ENCODE data around the gene FERMT3.

The FERMT3 gene

GRCh38 chr11:64255135-64256128 lies 48.9 kb downstream of the FERMT3 start:
- no peak for TF ChIP-seq SIN3A (IDR thresholded peaks at IDR 0.05; ENCODE audit: borderline replicate concordance, insufficient read depth, low read length)
- TF ChIP-seq FOXP2 (optimal IDR thresholded peaks at IDR 0.05; ENCODE audit: borderline replicate concordance, extremely low read depth, extremely low read length, insufficient read depth) = no peak
- TF ChIP-seq POLR2AphosphoS5 (IDR thresholded peaks at IDR 0.05; ENCODE audit: low read depth, low read length) = no peak
- TF ChIP-seq TAF1 (IDR thresholded peaks at IDR 0.05; ENCODE audit: borderline replicate concordance, insufficient read depth, low read length) = no peak
- no peak for TF ChIP-seq REST (IDR thresholded peaks at IDR 0.05; ENCODE audit: insufficient read depth in 1 of 2, low read depth in 2 of 2, low read length in 2 of 2)

GRCh38 chr11:64256300-64256699 lies 49.8 kb downstream of the FERMT3 start:
- TF ChIP-seq REST (IDR thresholded peaks at IDR 0.05; ENCODE audit: insufficient read depth in 1 of 2, low read depth in 2 of 2, low read length in 2 of 2) = no peak
- no peak for TF ChIP-seq POLR2AphosphoS5 (IDR thresholded peaks at IDR 0.05; ENCODE audit: low read depth, low read length)
- TF ChIP-seq FOXP2 (optimal IDR thresholded peaks at IDR 0.05; ENCODE audit: borderline replicate concordance, extremely low read depth, extremely low read length, insufficient read depth) = no peak
- no peak for TF ChIP-seq TAF1 (IDR thresholded peaks at IDR 0.05; ENCODE audit: borderline replicate concordance, insufficient read depth, low read length)
- TF ChIP-seq SIN3A (IDR thresholded peaks at IDR 0.05; ENCODE audit: borderline replicate concordance, insufficient read depth, low read length) = no peak

- TF ChIP-seq FOXP2 (optimal IDR thresholded peaks at IDR 0.05; ENCODE audit: borderline replicate concordance, extremely low read depth, extremely low read length, insufficient read depth) (no peak), POLR2AphosphoS5 (IDR thresholded peaks at IDR 0.05; ENCODE audit: low read depth, low read length) (no peak)
These were observed 51.8 kb downstream of the FERMT3 start for GRCh38 chr11:64258356-64258755.

- TF ChIP-seq TAF1 (IDR thresholded peaks at IDR 0.05; ENCODE audit: borderline replicate concordance, insufficient read depth, low read length) (no peak), POLR2AphosphoS5 (IDR thresholded peaks at IDR 0.05; ENCODE audit: low read depth, low read length) (no peak), FOXP2 (optimal IDR thresholded peaks at IDR 0.05; ENCODE audit: borderline replicate concordance, extremely low read depth, extremely low read length, insufficient read depth) (no peak), REST (IDR thresholded peaks at IDR 0.05; ENCODE audit: insufficient read depth in 1 of 2, low read depth in 2 of 2, low read length in 2 of 2) (no peak)
These were observed 52.5 kb downstream of the FERMT3 start for GRCh38 chr11:64258946-64259532.

- TF ChIP-seq SIN3A (IDR thresholded peaks at IDR 0.05; ENCODE audit: borderline replicate concordance, insufficient read depth, low read length) (no peak), POLR2AphosphoS5 (IDR thresholded peaks at IDR 0.05; ENCODE audit: low read depth, low read length) (no peak), FOXP2 (optimal IDR thresholded peaks at IDR 0.05; ENCODE audit: borderline replicate concordance, extremely low read depth, extremely low read length, insufficient read depth) (no peak), TAF1 (IDR thresholded peaks at IDR 0.05; ENCODE audit: borderline replicate concordance, insufficient read depth, low read length) (no peak), REST (IDR thresholded peaks at IDR 0.05; ENCODE audit: insufficient read depth in 1 of 2, low read depth in 2 of 2, low read length in 2 of 2) (no peak)
These were observed 53.1 kb downstream of the FERMT3 start for GRCh38 chr11:64259533-64260067.
